Measurements from ENCODE around the gene LMNTD2. TPM values are rescaled to one million over a fixed set of nuclear protein-coding genes. Genes with fewer than 3 reads are reported as not detected.

The LMNTD2 gene
- total RNA-seq, 1 experiment from 2014 or later: 4.0 TPM

DNA sequence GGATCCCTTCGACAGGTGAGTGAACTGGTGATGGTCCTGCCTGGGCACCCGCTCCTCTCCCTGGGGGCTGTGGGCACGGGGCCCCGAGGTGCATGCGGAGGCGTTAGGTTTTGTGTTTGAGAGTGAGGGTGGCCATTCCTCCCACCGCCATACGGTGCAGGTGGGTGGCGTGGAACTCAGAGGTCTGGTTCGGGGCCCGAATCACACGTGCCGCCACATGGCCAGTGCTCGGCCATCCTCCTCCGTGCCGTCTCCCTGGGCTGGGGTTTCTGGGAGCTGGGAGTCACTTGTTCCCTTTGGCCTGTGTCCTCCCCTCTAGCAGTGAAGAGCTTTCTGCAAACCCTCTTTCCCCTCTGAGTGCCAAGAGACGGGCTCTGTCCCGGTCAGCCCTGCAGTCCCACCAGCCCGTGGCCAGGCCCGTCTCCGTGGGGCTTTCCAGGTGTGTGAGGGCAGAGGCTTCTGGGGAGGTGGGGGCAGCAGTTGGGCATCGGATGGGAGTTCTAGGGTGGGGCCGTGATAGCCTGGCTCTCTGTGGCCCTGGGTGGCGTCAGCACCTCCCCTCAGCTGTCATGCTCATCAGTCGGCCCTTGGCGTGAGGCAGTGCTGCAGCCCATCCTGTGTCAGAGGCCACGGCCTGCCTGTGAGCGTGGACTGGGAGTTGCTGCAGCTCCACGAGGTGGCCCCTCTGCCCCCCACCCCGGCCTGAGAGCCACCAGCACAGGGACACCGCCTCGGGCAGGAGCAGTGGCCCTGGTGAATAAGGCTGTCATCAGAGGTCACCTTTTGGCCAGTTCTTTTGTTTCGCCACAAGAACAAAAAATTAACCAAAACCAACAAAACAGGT lies 45.0 kb upstream of the LMNTD2 start (continued):
- TF ChIP-seq, protein P1, sequence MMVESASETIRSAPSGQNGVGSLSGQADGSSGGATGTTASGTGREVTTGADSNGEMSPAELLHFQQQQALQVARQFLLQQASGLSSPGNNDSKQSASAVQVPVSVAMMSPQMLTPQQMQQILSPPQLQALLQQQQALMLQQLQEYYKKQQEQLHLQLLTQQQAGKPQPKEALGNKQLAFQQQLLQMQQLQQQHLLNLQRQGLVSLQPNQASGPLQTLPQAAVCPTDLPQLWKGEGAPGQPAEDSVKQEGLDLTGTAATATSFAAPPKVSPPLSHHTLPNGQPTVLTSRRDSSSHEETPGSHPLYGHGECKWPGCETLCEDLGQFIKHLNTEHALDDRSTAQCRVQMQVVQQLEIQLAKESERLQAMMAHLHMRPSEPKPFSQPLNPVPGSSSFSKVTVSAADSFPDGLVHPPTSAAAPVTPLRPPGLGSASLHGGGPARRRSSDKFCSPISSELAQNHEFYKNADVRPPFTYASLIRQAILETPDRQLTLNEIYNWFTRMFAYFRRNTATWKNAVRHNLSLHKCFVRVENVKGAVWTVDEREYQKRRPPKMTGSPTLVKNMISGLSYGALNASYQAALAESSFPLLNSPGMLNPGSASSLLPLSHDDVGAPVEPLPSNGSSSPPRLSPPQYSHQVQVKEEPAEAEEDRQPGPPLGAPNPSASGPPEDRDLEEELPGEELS (CRISPR knock-in tag; IDR thresholded peaks at IDR 0.05): no peak
- TF ChIP-seq CREB1 (CRISPR knock-in tag; IDR thresholded peaks at IDR 0.05): no peak
- no peak for TF ChIP-seq NFYB (CRISPR knock-in tag; conservative IDR thresholded peaks at IDR 0.05; ENCODE audit: low read depth)
- TF ChIP-seq KAT7 (CRISPR knock-in tag; IDR thresholded peaks at IDR 0.05; ENCODE audit: borderline replicate concordance): no peak
- no peak for TF ChIP-seq GTF2I (CRISPR knock-in tag; conservative IDR thresholded peaks at IDR 0.05)
- no peak for TF ChIP-seq SP1 (CRISPR knock-in tag; conservative IDR thresholded peaks at IDR 0.05)

DNA sequence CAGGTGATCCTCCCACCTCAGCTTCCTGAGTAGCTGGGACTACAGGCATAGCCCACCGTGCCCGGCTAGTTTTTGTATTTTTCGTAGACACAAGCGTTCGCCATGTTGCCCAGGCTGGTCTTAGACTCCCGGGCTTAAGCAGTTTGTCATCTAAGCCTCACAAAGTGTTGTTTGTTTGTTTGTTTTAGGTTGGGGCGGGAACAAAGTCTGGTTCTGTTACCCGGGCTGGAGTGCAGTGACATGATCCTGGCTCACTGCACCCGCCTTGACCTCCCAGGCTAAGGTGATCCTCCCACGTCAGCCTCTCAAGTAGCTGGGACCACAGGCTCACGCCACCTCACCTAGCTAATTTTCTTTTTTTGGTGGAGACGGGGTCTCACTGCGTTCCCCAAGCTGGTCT lies 42.6 kb upstream of the LMNTD2 start:
- Mint-ChIP-seq H3K36me3 (peaks cover 52% of the 10 kb centered on the region), H3K27me3 (ENCODE audit: low read depth) (no peaks in the 10 kb centered on the region), H3K9me3 (no peaks in the 10 kb centered on the region), H3K4me3 (no peak overlapping the region), H3K27ac (no peak overlapping the region), H3K4me1 (no peaks in the 10 kb centered on the region)
- TF ChIP-seq, protein P2, sequence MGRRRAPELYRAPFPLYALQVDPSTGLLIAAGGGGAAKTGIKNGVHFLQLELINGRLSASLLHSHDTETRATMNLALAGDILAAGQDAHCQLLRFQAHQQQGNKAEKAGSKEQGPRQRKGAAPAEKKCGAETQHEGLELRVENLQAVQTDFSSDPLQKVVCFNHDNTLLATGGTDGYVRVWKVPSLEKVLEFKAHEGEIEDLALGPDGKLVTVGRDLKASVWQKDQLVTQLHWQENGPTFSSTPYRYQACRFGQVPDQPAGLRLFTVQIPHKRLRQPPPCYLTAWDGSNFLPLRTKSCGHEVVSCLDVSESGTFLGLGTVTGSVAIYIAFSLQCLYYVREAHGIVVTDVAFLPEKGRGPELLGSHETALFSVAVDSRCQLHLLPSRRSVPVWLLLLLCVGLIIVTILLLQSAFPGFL (CRISPR knock-in tag; IDR thresholded peaks at IDR 0.05; ENCODE audit: borderline replicate concordance): no peak
- TF ChIP-seq ZNF121 (CRISPR knock-in tag; IDR thresholded peaks at IDR 0.05): no peak
- TF ChIP-seq, protein P3, sequence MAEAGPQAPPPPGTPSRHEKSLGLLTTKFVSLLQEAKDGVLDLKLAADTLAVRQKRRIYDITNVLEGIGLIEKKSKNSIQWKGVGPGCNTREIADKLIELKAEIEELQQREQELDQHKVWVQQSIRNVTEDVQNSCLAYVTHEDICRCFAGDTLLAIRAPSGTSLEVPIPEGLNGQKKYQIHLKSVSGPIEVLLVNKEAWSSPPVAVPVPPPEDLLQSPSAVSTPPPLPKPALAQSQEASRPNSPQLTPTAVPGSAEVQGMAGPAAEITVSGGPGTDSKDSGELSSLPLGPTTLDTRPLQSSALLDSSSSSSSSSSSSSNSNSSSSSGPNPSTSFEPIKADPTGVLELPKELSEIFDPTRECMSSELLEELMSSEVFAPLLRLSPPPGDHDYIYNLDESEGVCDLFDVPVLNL (CRISPR knock-in tag; IDR thresholded peaks at IDR 0.05; ENCODE audit: borderline replicate concordance, low read depth): no peak
- TF ChIP-seq, protein P4, sequence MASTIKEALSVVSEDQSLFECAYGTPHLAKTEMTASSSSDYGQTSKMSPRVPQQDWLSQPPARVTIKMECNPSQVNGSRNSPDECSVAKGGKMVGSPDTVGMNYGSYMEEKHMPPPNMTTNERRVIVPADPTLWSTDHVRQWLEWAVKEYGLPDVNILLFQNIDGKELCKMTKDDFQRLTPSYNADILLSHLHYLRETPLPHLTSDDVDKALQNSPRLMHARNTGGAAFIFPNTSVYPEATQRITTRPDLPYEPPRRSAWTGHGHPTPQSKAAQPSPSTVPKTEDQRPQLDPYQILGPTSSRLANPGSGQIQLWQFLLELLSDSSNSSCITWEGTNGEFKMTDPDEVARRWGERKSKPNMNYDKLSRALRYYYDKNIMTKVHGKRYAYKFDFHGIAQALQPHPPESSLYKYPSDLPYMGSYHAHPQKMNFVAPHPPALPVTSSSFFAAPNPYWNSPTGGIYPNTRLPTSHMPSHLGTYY (CRISPR knock-in tag; IDR thresholded peaks at IDR 0.05): no peak
- no peak for TF ChIP-seq MXD4 (CRISPR knock-in tag; IDR thresholded peaks at IDR 0.05; ENCODE audit: borderline replicate concordance)
- TF ChIP-seq, protein P5, sequence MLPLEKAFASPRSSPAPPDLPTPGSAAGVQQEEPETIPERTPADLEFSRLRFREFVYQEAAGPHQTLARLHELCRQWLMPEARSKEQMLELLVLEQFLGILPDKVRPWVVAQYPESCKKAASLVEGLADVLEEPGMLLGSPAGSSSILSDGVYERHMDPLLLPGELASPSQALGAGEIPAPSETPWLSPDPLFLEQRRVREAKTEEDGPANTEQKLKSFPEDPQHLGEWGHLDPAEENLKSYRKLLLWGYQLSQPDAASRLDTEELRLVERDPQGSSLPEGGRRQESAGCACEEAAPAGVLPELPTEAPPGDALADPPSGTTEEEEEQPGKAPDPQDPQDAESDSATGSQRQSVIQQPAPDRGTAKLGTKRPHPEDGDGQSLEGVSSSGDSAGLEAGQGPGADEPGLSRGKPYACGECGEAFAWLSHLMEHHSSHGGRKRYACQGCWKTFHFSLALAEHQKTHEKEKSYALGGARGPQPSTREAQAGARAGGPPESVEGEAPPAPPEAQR (CRISPR knock-in tag; IDR thresholded peaks at IDR 0.05): no peak
- TF ChIP-seq RORB (CRISPR knock-in tag; IDR thresholded peaks at IDR 0.05): no peak
- POLR2A ChIA-PET: interaction anchor here (0.7 kb wide), 1 partner anchor 118 kb away, joined by 9 read pairs; no protein-coding TSS in a partner anchor
- no peak for DNase-seq (ENCODE audit: low spot score)
- no peak for ATAC-seq
- CTCF ChIA-PET: no interaction called here

DNA sequence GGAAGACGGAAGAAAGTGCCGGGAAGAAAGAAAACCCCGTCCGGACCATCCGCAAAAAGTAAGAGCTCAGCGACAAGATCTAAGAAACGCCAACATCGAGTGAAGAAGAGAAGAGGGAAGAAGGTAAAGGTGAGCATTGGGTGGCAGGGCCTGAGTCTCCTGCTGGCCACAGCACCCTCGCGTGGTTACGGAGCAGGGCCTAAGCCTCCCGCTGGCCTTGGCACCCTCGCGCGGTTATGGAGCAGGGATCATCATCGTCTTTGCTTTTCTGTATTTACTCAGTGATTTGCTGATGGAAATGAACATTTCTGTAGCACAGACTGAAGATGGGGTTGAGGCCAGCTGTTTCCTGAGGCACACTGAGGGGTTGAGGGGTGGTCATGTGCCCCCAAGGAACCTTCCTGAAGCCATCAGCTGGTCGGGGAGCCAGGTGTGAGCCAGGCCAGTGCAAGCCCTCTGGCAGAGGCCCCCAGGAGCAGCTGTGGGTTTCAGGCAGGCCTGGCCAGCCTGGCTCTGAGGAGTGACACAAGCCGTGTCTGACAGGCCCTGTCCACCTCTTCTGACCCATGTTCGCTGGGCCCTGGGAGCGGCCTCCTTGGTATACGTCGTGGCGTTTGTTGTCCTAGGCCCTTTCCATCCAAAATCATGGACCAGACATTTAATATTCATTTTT lies 41.2 kb upstream of the LMNTD2 start:
- H3K4me3 Mint-ChIP-seq: no peak overlapping the region
- H3K27ac Mint-ChIP-seq: no peak overlapping the region
- ChIA-PET CTCF (interaction anchor here (0.7 kb wide), 1 partner anchor 42 kb away, joined by 3 read pairs; no protein-coding TSS in a partner anchor), POLR2A (no interaction called here)
- DNase-seq (ENCODE audit: low spot score) (no peak), ATAC-seq (no peak)
- no peaks in the 10 kb centered on the region for H3K9me3 Mint-ChIP-seq
- H3K36me3 Mint-ChIP-seq: peaks cover 51% of the 10 kb centered on the region
- no peaks in the 10 kb centered on the region for H3K27me3 Mint-ChIP-seq (ENCODE audit: low read depth)
- no peaks in the 10 kb centered on the region for H3K4me1 Mint-ChIP-seq
- TF ChIP-seq FOXP1 (CRISPR knock-in tag; IDR thresholded peaks at IDR 0.05; ENCODE audit: borderline replicate concordance): no peak
- TF ChIP-seq, protein P1 (CRISPR knock-in tag; IDR thresholded peaks at IDR 0.05): no peak
- TF ChIP-seq IRF2 (CRISPR knock-in tag; IDR thresholded peaks at IDR 0.05; ENCODE audit: borderline replicate concordance, low read depth): no peak
- no peak for TF ChIP-seq TEAD1 (CRISPR knock-in tag; IDR thresholded peaks at IDR 0.05)
- TF ChIP-seq ZNF671 (CRISPR knock-in tag; IDR thresholded peaks at IDR 0.05): no peak
- TF ChIP-seq, protein P6, sequence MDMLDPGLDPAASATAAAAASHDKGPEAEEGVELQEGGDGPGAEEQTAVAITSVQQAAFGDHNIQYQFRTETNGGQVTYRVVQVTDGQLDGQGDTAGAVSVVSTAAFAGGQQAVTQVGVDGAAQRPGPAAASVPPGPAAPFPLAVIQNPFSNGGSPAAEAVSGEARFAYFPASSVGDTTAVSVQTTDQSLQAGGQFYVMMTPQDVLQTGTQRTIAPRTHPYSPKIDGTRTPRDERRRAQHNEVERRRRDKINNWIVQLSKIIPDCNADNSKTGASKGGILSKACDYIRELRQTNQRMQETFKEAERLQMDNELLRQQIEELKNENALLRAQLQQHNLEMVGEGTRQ (CRISPR knock-in tag; IDR thresholded peaks at IDR 0.05): no peak
- no peak for TF ChIP-seq SP1 (CRISPR knock-in tag; conservative IDR thresholded peaks at IDR 0.05)
- TF ChIP-seq, protein P2 (CRISPR knock-in tag; IDR thresholded peaks at IDR 0.05; ENCODE audit: borderline replicate concordance): no peak
- TF ChIP-seq TP53 (CRISPR knock-in tag; IDR thresholded peaks at IDR 0.05): no peak

Data from WTC11 (cell line).